Measurements from ENCODE around the gene MRPS18A. TPM values are rescaled to one million over a fixed set of nuclear protein-coding genes. Genes with fewer than 3 reads are reported as not detected.
A peak's percentile ranks its signal among the peaks of the same experiment; 100 is the strongest.

The MRPS18A gene
- 10 to 100 TPM; 36.9 to 65.7 (median 61.9) TPM for total RNA-seq
- long read RNA-seq, donor 1, transcript MRPS18A-202 (6 exons, 1,062 nt): major isoform, 26 of 27 reads
- long read RNA-seq, donor 1, partial matches to known transcripts: 1 of 27 reads
- long read RNA-seq, donor 1, other reads (novel, unspliced or antisense): 0 of 27 reads
- long read RNA-seq, donor 2, transcript MRPS18A-202 (6 exons, 1,062 nt): major isoform, 60 of 62 reads
- long read RNA-seq, donor 2, partial matches to known transcripts: 0 of 62 reads
- long read RNA-seq, donor 2, other reads (novel, unspliced or antisense): 0 of 62 reads

DNA sequence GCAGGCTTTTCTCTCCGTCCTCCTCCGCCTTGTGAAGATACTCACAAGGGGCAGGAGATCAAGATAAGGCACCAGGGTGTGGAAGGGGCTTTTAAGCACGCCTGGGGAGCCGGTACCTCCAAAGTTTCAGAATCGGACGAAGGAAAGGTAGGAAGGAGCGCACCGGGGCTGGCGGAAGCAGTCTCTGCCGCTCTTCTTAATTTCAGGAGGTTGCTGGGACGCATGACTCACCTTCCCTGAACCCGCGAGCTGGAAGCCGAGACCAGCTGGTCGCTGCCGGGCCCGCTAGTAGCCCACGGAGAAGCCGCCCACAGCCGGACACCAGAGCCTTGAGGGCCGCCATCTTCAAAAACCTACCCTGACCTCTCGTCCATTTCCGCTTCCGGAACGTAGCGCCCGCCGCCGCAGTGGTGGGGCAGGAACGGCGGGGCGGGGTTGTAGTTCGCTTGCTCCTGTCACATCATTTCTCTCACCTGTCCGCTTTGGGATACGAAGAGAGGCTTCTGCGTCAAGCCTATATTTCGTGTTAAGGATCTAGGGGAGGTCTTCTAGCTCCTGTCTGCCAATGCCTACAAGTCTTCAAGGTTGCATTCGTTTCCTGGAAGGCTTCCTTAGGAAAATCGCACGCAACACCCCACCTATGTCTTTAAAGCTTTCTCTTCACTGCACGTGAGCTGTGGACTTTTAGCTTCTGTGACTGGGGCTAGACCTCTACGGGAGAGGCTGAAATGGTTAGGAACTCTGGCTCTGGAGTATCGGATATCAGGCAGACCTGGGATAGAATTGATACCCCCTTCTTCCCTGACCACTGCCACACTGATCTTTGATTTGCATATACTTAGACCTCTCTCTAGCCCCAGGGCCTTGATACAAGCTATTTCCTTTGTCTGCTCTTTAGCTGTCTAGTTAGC, at the start of gene MRPS18A:
Gene MRPS18A, minus strand, starts transcription at position 355 of the 911 bp plus-strand sequence. Its CDS starts 12 bp downstream, at position 343.
- Histone ChIP-seq H3K9me3 (no peaks in the 10 kb centered on the region), H3K36me3 (ENCODE audit: low read depth) (no peaks in the 10 kb centered on the region), H3K4me1 (ENCODE audit: low read depth) (peaks cover 36% of the 10 kb centered on the region), H3K4me3 (peak within 1 kb of the TSS; percentile 68)
- intact Hi-C loops (cut with DNase I, micrococcal nuclease): no loop called here
- peak; percentile 90 to 91 (median 91) for DNase-seq
- no peak for TF ChIP-seq CTCF (IDR thresholded peaks at IDR 0.05)
- peak; percentile 93 for ATAC-seq

DNA sequence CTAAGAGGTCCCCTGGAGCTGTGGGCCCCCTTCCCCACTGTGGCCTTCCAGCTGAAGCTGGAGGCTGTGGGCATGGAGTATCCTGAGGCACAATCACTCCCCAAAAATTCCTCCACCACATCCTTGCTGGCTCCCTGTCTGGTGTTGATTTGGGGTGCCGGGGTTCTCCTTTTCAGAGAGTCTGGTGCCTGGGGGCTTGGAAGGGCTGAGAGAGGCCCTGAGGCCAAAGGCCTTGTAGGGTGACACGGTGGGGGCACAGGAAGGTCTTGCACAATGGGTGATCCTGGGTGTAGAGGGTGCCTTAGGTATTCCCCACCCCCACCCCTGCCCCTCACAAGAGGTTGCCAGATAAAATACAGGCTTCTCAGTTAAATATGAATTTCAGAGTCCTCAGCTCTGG, 49.3 kb upstream of the MRPS18A start:
- no peaks in the 10 kb centered on the region for H3K9me3 ChIP-seq
- DNase-seq (no peak), ATAC-seq (no peak)
- intact Hi-C loops (cut with DNase I, micrococcal nuclease): no loop called here
- no peak for TF ChIP-seq CTCF (IDR thresholded peaks at IDR 0.05)
- no peak overlapping the region for H3K4me3 ChIP-seq
- peaks cover 22% of the 10 kb centered on the region for H3K4me1 ChIP-seq (ENCODE audit: low read depth)
- H3K36me3 ChIP-seq (ENCODE audit: low read depth): no peaks in the 10 kb centered on the region

GRCh38 chr6:43736211-43736786, 48.7 kb upstream of the MRPS18A start:
- no peak overlapping the region for H3K4me3 ChIP-seq
- no peaks in the 10 kb centered on the region for H3K36me3 ChIP-seq (ENCODE audit: low read depth)
- TF ChIP-seq CTCF (IDR thresholded peaks at IDR 0.05): no peak
- DNase-seq (no peak), ATAC-seq (no peak)
- H3K4me1 ChIP-seq (ENCODE audit: low read depth): peaks cover 16% of the 10 kb centered on the region
- H3K9me3 ChIP-seq: no peaks in the 10 kb centered on the region
- intact Hi-C loops (cut with DNase I, micrococcal nuclease): no loop called here

DNA sequence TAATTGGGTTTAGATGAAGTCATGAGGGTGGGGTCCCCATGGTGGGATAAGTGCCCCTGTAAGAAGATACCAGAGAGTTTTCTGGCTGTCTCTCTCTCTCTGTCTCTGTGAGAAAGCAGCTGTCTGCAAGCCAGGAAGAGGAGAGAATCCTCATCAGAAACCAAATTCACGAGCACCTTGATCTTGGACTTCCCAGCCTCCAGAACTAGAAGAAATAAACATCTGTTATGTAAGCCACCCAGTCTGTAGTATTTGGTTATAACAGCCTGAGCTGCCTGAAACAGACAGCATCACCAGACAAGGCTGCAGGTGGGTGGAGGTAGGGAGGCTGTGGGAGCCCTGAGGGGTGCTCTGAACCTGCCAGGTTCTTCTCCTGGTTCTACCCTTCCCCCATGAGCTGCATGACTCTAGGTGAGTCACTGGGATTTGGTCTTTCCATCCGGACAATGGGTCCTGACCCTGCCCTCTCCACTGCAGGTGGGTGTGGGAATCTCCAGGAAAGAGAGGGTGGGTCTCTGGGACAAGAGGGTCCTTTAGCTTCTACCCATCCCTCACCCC, 48.1 kb upstream of the MRPS18A start:
- TF ChIP-seq CTCF (IDR thresholded peaks at IDR 0.05): no peak
- Histone ChIP-seq H3K4me3 (no peak overlapping the region), H3K9me3 (peaks cover 4% of the 10 kb centered on the region), H3K36me3 (ENCODE audit: low read depth) (no peaks in the 10 kb centered on the region), H3K4me1 (ENCODE audit: low read depth) (peaks cover 11% of the 10 kb centered on the region)
- ATAC-seq: no peak
- no peak for DNase-seq
- intact Hi-C loops (cut with DNase I, micrococcal nuclease): no loop called here

- ATAC-seq (no peak), DNase-seq (no peak)
- Histone ChIP-seq H3K4me1 (ENCODE audit: low read depth) (peaks cover 10% of the 10 kb centered on the region), H3K9me3 (peaks cover 8% of the 10 kb centered on the region), H3K4me3 (no peak overlapping the region), H3K36me3 (ENCODE audit: low read depth) (no peaks in the 10 kb centered on the region)
- TF ChIP-seq CTCF (IDR thresholded peaks at IDR 0.05): no peak
- intact Hi-C loops (cut with DNase I, micrococcal nuclease): no loop called here
Observed at GRCh38 chr6:43734294-43734665, 46.7 kb upstream of the MRPS18A start.

Measured in mucosa of descending colon (tissue), 3 donors.